CD4-positive, alpha-beta T cell (primary cell): ENCODE data around the gene ZMPSTE24. TPM values are rescaled to one million over a fixed set of nuclear protein-coding genes. Genes with fewer than 3 reads are reported as not detected.

Source experiments
- ATAC-seq: fragments of 200-7000 bp; cut with Tn5 transposase; one replicate; pipeline ENCODE4 v1.10.0; 2022; ENCODE audit warnings: mild to moderate bottlenecking; ENCODE audit not compliant: poor library complexity
- CTCF ChIA-PET: fragments of 350-600 bp; sonication (Branson Sonifier 250); formaldehyde crosslinking; loops from one replicate; lab custom pipeline; 2021; ENCODE audit warnings: antibody characterized with exemption, inconsistent platforms; lab: Charles Lee
- POLR2A ChIA-PET: fragments of 350-600 bp; sonication (Branson Sonifier 250); formaldehyde crosslinking; loops from one replicate; lab custom pipeline; 2021; ENCODE audit warnings: antibody characterized with exemption, inconsistent platforms; lab: Charles Lee
- DNase-seq, 14 experiments: peaks; one replicate each; pipeline ENCODE4 v3.0.0-alpha.2; 2013 to 2020; ENCODE audit warnings: mixed read lengths in 2 of 14
- H3K27ac ChIP-seq, 2 donors: one replicate each; pipeline versions ENCODE4 v1.5.1 to v1.7.0; 2013; ENCODE audit warnings: low read length in 2 of 2, low read depth in 1 of 2, mild to moderate bottlenecking in 1 of 2
- H3K27me3 ChIP-seq, 2 experiments: 1 replicate in 1 of 2; 2 replicates in 1 of 2; pipeline versions ENCODE4 v1.6.1 to v1.7.0; 2013; ENCODE audit warnings: low read length in 2 of 2, control low read depth in 1 of 2, mild to moderate bottlenecking in 1 of 2, moderate library complexity in 1 of 2; ENCODE audit not compliant: insufficient read depth in 2 of 2, control insufficient read depth in 1 of 2
- H3K36me3 ChIP-seq: one replicate; pipeline ENCODE4 v1.6.1; 2013; ENCODE audit warnings: low read length, control low read depth; ENCODE audit not compliant: insufficient read depth
- H3K4me1 ChIP-seq: one replicate; pipeline ENCODE4 v1.6.1; 2013; ENCODE audit warnings: low read length, control low read depth; ENCODE audit not compliant: insufficient read depth
- H3K4me3 ChIP-seq: one replicate; pipeline ENCODE4 v1.5.1; 2013; ENCODE audit warnings: mild to moderate bottlenecking, low read length, moderate library complexity
- H3K9me3 ChIP-seq, 2 experiments: 1 replicate in 1 of 2; 2 replicates in 1 of 2; pipeline versions ENCODE4 v1.6.1 to v1.7.0; 2013; ENCODE audit warnings: low read length in 2 of 2, mild to moderate bottlenecking in 2 of 2, control low read depth in 1 of 2, moderate library complexity in 1 of 2; ENCODE audit not compliant: control insufficient read depth in 1 of 2, insufficient read depth in 1 of 2
- H3K27ac Mint-ChIP-seq: one replicate; pipeline ENCODE4 v1.8.0; 2020; ENCODE audit warnings: mixed read lengths
- H3K27me3 Mint-ChIP-seq: one replicate; pipeline ENCODE4 v1.8.0; 2021; ENCODE audit warnings: mixed read lengths
- H3K36me3 Mint-ChIP-seq: one replicate; pipeline ENCODE4 v1.8.0; 2021; ENCODE audit warnings: low read depth, mixed read lengths
- H3K4me1 Mint-ChIP-seq: one replicate; pipeline ENCODE4 v1.8.0; 2021; ENCODE audit warnings: low read depth, mixed read lengths
- H3K4me3 Mint-ChIP-seq: one replicate; pipeline ENCODE4 v1.8.0; 2020; ENCODE audit warnings: mild to moderate bottlenecking, mixed read lengths
- H3K9me3 Mint-ChIP-seq: one replicate; pipeline ENCODE4 v1.8.0; 2020; ENCODE audit warnings: mixed read lengths
- intact Hi-C, 2 experiments: fragments of 100-400 bp; cut with DNase I in 1 of 2; cut with micrococcal nuclease in 1 of 2; formaldehyde crosslinking; loops; one replicate each; pipeline versions ENCODE4 v1.15.1 to v1.9.0; 2023 to 2025; cut with DNase I, micrococcal nuclease
- total RNA-seq, 174 experiments: library from RNA in 2 of 174; stranded (reverse) in 2 of 174; gene quantifications; one replicate each; pipeline ENCODE4 v1.2.3 and lab custom pipeline; 2021 to 2026
- TF ChIP-seq, protein P1 (sequence below): fragments of 200-600 bp; IDR thresholded peaks from one replicate; pipeline ENCODE4 v1.8.0; 2022; ENCODE audit warnings: antibody characterized with exemption, mild to moderate bottlenecking

The ZMPSTE24 gene
- total RNA-seq, 2 experiments from 2014 or later = 8.7 to 8.8 TPM

DNA sequence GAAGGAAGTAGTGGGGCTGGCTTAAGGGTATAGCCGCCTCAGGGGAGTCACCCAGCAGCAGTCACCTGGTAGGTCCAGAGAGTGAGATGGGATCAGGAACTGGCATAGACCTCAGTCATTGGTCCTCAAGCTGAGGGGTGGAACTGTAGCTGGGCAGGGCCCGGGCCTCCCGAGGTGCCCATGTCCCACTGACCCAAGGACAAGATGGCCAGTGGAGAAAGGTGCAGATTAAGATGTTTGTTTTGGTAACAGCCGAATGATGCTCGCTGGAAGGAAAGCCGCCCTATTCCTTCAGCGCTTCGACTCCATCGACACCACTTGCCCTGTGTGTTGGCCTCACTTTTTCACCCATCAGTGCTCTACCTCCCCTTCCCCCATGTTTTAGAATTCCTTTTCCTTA lies 42.6 kb downstream of the ZMPSTE24 start:
- H3K27me3 ChIP-seq = no peaks in the 10 kb centered on the region
- H3K9me3 Mint-ChIP-seq = no peaks in the 10 kb centered on the region
- CTCF ChIA-PET = no interaction called here

DNA sequence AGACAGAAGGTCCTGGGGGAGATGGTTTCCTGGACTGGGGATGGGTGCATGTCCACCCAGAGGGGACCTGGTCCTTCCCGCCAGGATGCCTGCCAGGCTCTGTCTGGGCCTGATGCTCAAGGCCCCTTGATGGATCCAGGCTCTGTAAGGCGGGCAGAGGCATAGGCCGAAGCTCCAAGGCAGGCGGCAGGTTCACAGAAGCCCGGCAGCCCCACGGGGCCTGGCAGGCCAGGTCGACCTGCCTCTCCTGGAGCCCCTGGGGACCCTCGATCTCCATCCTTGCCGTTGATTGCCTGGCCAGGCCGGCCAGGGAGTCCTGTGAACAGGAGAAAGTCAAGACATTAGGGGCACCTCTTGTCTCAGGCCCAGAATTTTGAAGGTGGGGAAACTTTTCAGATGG lies 43.0 kb downstream of the ZMPSTE24 start:
- Mint-ChIP-seq H3K27ac (no peak overlapping the region), H3K36me3 (no peaks in the 10 kb centered on the region), H3K4me3 (no peak overlapping the region), H3K9me3 (no peaks in the 10 kb centered on the region), H3K4me1 (no peaks in the 10 kb centered on the region), H3K27me3 (no peaks in the 10 kb centered on the region)
- DNase-seq = no peak
- Histone ChIP-seq H3K4me3 (no peak overlapping the region), H3K36me3 (no peaks in the 10 kb centered on the region), H3K4me1 (no peaks in the 10 kb centered on the region), H3K9me3 (no peaks in the 10 kb centered on the region), H3K27ac (no peak overlapping the region), H3K27me3 (no peaks in the 10 kb centered on the region)
- CTCF ChIA-PET = no interaction called here
- ATAC-seq = no peak
- intact Hi-C loops = no loop called here
- POLR2A ChIA-PET = no interaction called here
- TF ChIP-seq, protein P1, sequence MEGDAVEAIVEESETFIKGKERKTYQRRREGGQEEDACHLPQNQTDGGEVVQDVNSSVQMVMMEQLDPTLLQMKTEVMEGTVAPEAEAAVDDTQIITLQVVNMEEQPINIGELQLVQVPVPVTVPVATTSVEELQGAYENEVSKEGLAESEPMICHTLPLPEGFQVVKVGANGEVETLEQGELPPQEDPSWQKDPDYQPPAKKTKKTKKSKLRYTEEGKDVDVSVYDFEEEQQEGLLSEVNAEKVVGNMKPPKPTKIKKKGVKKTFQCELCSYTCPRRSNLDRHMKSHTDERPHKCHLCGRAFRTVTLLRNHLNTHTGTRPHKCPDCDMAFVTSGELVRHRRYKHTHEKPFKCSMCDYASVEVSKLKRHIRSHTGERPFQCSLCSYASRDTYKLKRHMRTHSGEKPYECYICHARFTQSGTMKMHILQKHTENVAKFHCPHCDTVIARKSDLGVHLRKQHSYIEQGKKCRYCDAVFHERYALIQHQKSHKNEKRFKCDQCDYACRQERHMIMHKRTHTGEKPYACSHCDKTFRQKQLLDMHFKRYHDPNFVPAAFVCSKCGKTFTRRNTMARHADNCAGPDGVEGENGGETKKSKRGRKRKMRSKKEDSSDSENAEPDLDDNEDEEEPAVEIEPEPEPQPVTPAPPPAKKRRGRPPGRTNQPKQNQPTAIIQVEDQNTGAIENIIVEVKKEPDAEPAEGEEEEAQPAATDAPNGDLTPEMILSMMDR = no peak

More for the DNA sequence above, 42.6 kb downstream of the ZMPSTE24 start:
- no peak overlapping the region for H3K4me3 Mint-ChIP-seq
- no peaks in the 10 kb centered on the region for H3K27me3 Mint-ChIP-seq
- Histone ChIP-seq H3K9me3 (no peaks in the 10 kb centered on the region), H3K36me3 (no peaks in the 10 kb centered on the region), H3K4me3 (no peak overlapping the region), H3K4me1 (no peaks in the 10 kb centered on the region), H3K27ac (no peak overlapping the region)
- no peaks in the 10 kb centered on the region for H3K4me1 Mint-ChIP-seq
- H3K27ac Mint-ChIP-seq = no peak overlapping the region
- no peak for DNase-seq
- no peak for ATAC-seq
- POLR2A ChIA-PET = no interaction called here
- intact Hi-C loops = no loop called here
- no peaks in the 10 kb centered on the region for H3K36me3 Mint-ChIP-seq
- TF ChIP-seq, protein P1 = no peak

DNA sequence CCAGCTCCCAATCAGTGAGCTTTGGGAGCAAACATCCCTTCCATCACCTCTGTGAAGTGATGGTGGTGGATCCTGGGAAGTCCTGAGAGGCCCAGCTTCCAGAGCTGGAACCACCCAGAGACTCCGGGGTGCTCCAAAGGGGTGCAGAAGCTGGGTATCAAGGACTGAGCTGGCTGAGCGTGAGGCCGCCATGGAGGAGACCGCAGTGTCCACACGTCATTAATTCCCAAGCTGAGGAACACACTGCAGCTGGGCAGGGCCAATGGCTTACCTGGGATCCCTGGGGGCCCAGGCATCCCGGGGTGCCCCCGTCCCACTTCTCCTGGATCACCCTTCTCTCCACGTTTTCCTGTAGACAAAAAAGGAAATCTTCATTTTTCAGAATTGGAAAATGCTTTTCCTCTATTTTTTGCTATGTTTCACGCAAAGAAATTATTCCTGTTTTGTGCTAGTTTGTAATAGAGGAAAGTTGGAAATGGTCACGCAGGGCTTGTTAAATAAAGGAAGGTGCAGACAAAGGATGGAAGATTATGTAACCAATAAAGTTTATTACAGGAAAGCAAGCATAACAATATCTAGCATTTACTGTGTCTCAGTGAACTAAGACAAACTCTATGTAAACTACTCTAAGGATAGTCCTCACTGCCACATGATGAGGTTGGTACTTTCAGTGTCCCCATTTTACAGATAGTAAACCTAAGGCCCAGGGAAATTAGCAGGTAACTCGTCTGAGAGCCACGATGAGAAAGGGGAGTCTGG lies 43.7 kb downstream of the ZMPSTE24 start:
- Histone ChIP-seq H3K4me3 (no peak overlapping the region), H3K27ac (no peak overlapping the region), H3K27me3 (no peaks in the 10 kb centered on the region), H3K36me3 (no peaks in the 10 kb centered on the region), H3K4me1 (no peaks in the 10 kb centered on the region), H3K9me3 (no peaks in the 10 kb centered on the region)
- H3K36me3 Mint-ChIP-seq = no peaks in the 10 kb centered on the region
- H3K4me3 Mint-ChIP-seq = no peak overlapping the region
- TF ChIP-seq, protein P1 = no peak
- no peaks in the 10 kb centered on the region for H3K27me3 Mint-ChIP-seq
- no peaks in the 10 kb centered on the region for H3K9me3 Mint-ChIP-seq
- ATAC-seq (no peak), DNase-seq (no peak)
- intact Hi-C loops = no loop called here
- H3K4me1 Mint-ChIP-seq = no peaks in the 10 kb centered on the region
- ChIA-PET POLR2A (no interaction called here), CTCF (no interaction called here)
- no peak overlapping the region for H3K27ac Mint-ChIP-seq
